ENCODE results near the gene HRH2.

The HRH2 gene

GRCh38 chr5:175728885-175729828 lies 71.3 kb downstream of the HRH2 start:
- no peaks in the 10 kb centered on the region for H3K27me3 ChIP-seq (ENCODE audit: insufficient read depth, low read depth, severe bottlenecking)
- H3K9me3 ChIP-seq (ENCODE audit: severe bottlenecking) = peaks cover 4% of the 10 kb centered on the region
- TF ChIP-seq CTCF (IDR thresholded peaks at IDR 0.05; ENCODE audit: low read depth, low read length) = peak; percentile 78
- peak overlapping the region; percentile 46 for H3K4me3 ChIP-seq (ENCODE audit: low read depth, low read length)
- H3K36me3 ChIP-seq = no peaks in the 10 kb centered on the region
- H3K27ac ChIP-seq = peak overlapping the region; percentile 20
- DNase-seq = peak; percentile 83

- peak; percentile 97 for DNase-seq
- peak; percentile 95 for TF ChIP-seq CTCF (IDR thresholded peaks at IDR 0.05; ENCODE audit: low read depth, low read length)
- no peaks in the 10 kb centered on the region for H3K27me3 ChIP-seq (ENCODE audit: insufficient read depth, low read depth, severe bottlenecking)
- H3K36me3 ChIP-seq = no peaks in the 10 kb centered on the region
- H3K27ac ChIP-seq = peak overlapping the region; percentile 20
- peak overlapping the region; percentile 46 for H3K4me3 ChIP-seq (ENCODE audit: low read depth, low read length)
- H3K9me3 ChIP-seq (ENCODE audit: severe bottlenecking) = peaks cover 4% of the 10 kb centered on the region
These were observed 72.0 kb downstream of the HRH2 start for GRCh38 chr5:175729829-175730277.

GRCh38 chr5:175731172-175731571 lies 73.3 kb downstream of the HRH2 start:
- Histone ChIP-seq H3K27me3 (ENCODE audit: insufficient read depth, low read depth, severe bottlenecking) (no peaks in the 10 kb centered on the region), H3K36me3 (no peaks in the 10 kb centered on the region), H3K9me3 (ENCODE audit: severe bottlenecking) (peaks cover 4% of the 10 kb centered on the region), H3K4me3 (ENCODE audit: low read depth, low read length) (no peak overlapping the region), H3K27ac (no peak overlapping the region)
- DNase-seq = no peak
- TF ChIP-seq CTCF (IDR thresholded peaks at IDR 0.05; ENCODE audit: low read depth, low read length) = no peak

- DNase-seq = no peak
- Histone ChIP-seq H3K36me3 (no peaks in the 10 kb centered on the region), H3K9me3 (ENCODE audit: severe bottlenecking) (peaks cover 4% of the 10 kb centered on the region), H3K27me3 (ENCODE audit: insufficient read depth, low read depth, severe bottlenecking) (no peaks in the 10 kb centered on the region), H3K4me3 (ENCODE audit: low read depth, low read length) (no peak overlapping the region), H3K27ac (no peak overlapping the region)
- TF ChIP-seq CTCF (IDR thresholded peaks at IDR 0.05; ENCODE audit: low read depth, low read length) = no peak
These were observed 74.0 kb downstream of the HRH2 start for GRCh38 chr5:175731756-175732465.

- Histone ChIP-seq H3K4me3 (ENCODE audit: low read depth, low read length) (no peak overlapping the region), H3K27ac (no peak overlapping the region), H3K27me3 (ENCODE audit: insufficient read depth, low read depth, severe bottlenecking) (no peaks in the 10 kb centered on the region), H3K36me3 (no peaks in the 10 kb centered on the region), H3K9me3 (ENCODE audit: severe bottlenecking) (peaks cover 4% of the 10 kb centered on the region)
- TF ChIP-seq CTCF (IDR thresholded peaks at IDR 0.05; ENCODE audit: low read depth, low read length) = peak; percentile 65
- peak; percentile 67 for DNase-seq
These were observed 75.1 kb downstream of the HRH2 start for GRCh38 chr5:175733017-175733416.

All from WERI-Rb-1 (cell line).